Measurements from ENCODE around the gene KIAA0040.

DNA sequence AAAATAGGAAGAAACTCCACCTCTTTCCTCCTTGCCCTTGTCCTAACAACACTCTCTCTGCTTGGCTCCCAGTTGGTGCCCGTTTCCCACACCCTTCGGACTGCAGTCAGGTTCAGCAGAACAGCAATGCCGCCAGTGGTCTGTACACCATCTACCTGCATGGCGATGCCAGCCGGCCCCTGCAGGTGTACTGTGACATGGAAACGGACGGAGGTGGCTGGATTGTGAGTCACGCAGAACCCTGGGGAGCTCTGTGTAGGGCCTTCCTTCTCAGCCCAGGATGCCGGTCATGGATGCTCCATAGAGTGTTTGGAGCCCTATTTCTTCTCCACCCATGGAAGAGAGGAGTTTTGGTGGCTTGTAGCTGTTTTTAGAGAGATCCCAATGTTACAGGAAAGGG lies 64.1 kb downstream of the KIAA0040 start:
- TF ChIP-seq CTCF (IDR thresholded peaks at IDR 0.05) (no peak), POLR2A (IDR thresholded peaks at IDR 0.05) (no peak)
